Measurements from ENCODE around the gene USP13.

USP13 gene

GRCh38 chr3:179797192-179797591, 144.4 kb downstream of the USP13 start:
- TF ChIP-seq CTCF (conservative IDR thresholded peaks at IDR 0.05) (no peak), ZFX (IDR thresholded peaks at IDR 0.05) (no peak)
- H3K27ac ChIP-seq: no peak overlapping the region

DNA sequence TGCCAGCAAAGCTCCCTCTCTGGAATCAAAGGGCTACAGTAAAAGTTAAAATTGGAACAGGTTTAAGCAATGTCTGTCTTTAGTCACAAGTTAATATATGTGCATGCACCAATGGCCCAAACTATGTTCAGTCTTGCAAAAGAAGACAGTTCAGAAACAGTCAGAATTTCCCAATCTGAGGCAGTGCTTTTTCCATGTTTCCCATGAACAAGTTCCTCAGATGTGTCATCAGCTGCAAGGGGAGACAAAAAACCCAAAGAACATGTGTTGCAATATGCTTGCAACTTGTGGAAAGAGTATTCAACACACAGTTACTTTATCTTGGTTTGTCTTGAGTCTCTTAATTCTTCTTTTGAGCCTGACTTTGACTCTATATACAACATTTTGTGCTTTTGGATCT, 148.4 kb downstream of the USP13 start:
- no peak overlapping the region for H3K27ac ChIP-seq
- no peak for TF ChIP-seq CTCF (conservative IDR thresholded peaks at IDR 0.05)
- TF ChIP-seq ZFX (IDR thresholded peaks at IDR 0.05): no peak

DNA sequence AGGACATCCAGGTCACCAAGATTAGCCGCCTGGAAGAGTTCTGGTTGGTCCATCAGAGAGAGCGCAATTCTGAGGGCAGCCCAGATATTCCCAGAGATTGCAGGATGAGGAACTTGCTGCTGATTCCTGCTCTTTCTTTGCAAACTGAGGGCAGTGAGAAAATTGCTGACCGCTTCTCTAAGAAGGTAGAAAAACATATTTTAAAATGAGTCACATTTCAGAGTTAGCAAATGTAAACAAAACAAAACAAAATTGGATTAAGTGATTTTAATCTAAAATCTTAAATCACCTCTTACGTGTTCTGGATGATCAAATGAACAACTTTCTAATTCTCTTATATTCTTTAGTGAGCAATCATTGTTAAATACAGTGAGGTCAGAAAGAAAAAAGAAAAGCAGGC, 149.0 kb downstream of the USP13 start:
- H3K27ac ChIP-seq: no peak overlapping the region
- TF ChIP-seq CTCF (conservative IDR thresholded peaks at IDR 0.05): no peak
- TF ChIP-seq ZFX (IDR thresholded peaks at IDR 0.05): no peak

- H3K27ac ChIP-seq: no peak overlapping the region
- no peak for TF ChIP-seq CTCF (conservative IDR thresholded peaks at IDR 0.05)
- TF ChIP-seq ZFX (IDR thresholded peaks at IDR 0.05): no peak
Observed at GRCh38 chr3:179806177-179806576, 153.3 kb downstream of the USP13 start.

GRCh38 chr3:179807588-179807987, 154.7 kb downstream of the USP13 start:
- TF ChIP-seq CTCF (conservative IDR thresholded peaks at IDR 0.05) (no peak), ZFX (IDR thresholded peaks at IDR 0.05) (no peak)
- no peak overlapping the region for H3K27ac ChIP-seq

- H3K27ac ChIP-seq: no peak overlapping the region
- TF ChIP-seq ZFX (IDR thresholded peaks at IDR 0.05) (no peak), CTCF (conservative IDR thresholded peaks at IDR 0.05) (no peak)
Observed at GRCh38 chr3:179809639-179810038, 156.8 kb downstream of the USP13 start.

- no peak overlapping the region for H3K27ac ChIP-seq
- TF ChIP-seq CTCF (conservative IDR thresholded peaks at IDR 0.05) (peak; percentile 95), ZFX (IDR thresholded peaks at IDR 0.05) (no peak)
Observed at GRCh38 chr3:179811321-179812095, 158.7 kb downstream of the USP13 start.
